ENCODE results near the gene SLC39A6.

- TF ChIP-seq EZH2 (IDR thresholded peaks at IDR 0.05; ENCODE audit: low read length) = no peak
- TF ChIP-seq CTCF (optimal IDR thresholded peaks at IDR 0.05 in 1 of 3, IDR thresholded peaks at IDR 0.05 in 1 of 3, conservative IDR thresholded peaks at IDR 0.05 in 1 of 3; ENCODE audit: extremely low read depth in 1 of 3, insufficient read depth in 2 of 3, low read length in 3 of 3) = no peak
These were observed 43.9 kb downstream of the SLC39A6 start for GRCh38 chr18:36085195-36085594.
